H1 (cell line): ENCODE measurements around the gene CD63. TPM values are rescaled to one million over a fixed set of nuclear protein-coding genes. Genes with fewer than 3 reads are reported as not detected.

Experiments
- CTCF ChIA-PET: fragments of 300-600 bp; sonication (Branson Sonifier 250); formaldehyde crosslinking; loops from one replicate; lab custom pipeline; 2021; ENCODE audit not compliant: partially characterized antibody; lab: Charles Lee
- POLR2A ChIA-PET: fragments of 300-600 bp; sonication (Branson Sonifier 250); formaldehyde crosslinking; loops from one replicate; lab custom pipeline; 2021; ENCODE audit warnings: inconsistent platforms; ENCODE audit not compliant: partially characterized antibody; lab: Charles Lee
- DNase-seq, 2 experiments: peaks; one replicate each; pipeline versions ENCODE4 v3.0.0 to v3.0.0-alpha.2; 2010 to 2022; ENCODE audit warnings: low spot score in 2 of 2, low read depth in 1 of 2, mixed read lengths in 1 of 2
- FAIRE-seq: peaks from 2 replicates; lab custom pipeline; 2011; peaks lifted over from hg19 to GRCh38; lab: Jason Lieb, UNC
- H2AFZ ChIP-seq: 2 replicates; pipeline ENCODE4 v1.8.1; 2012; ENCODE audit warnings: low read length, inconsistent platforms
- H2AK5ac ChIP-seq: 2 replicates; pipeline ENCODE4 v1.6.1; 2013; ENCODE audit warnings: low read depth, low read length
- H2BK120ac ChIP-seq: replicated peaks from 2 replicates; pipeline ENCODE3; 2013; ENCODE audit warnings: low read depth, low read length, inconsistent platforms
- H2BK12ac ChIP-seq: 2 replicates; pipeline ENCODE4 v1.6.1; 2013; ENCODE audit warnings: low read depth, low read length
- H2BK15ac ChIP-seq: 2 replicates; pipeline ENCODE4 v1.6.1; 2013; ENCODE audit warnings: low read length
- H2BK20ac ChIP-seq: 2 replicates; pipeline ENCODE4 v1.6.1; 2013; ENCODE audit warnings: low read length
- H2BK5ac ChIP-seq: 2 replicates; pipeline ENCODE4 v1.6.1; 2013; ENCODE audit warnings: low read depth, low read length
- H3K14ac ChIP-seq: 2 replicates; pipeline ENCODE4 v1.6.1; 2013; ENCODE audit warnings: inconsistent platforms; ENCODE audit not compliant: insufficient read length
- H3K18ac ChIP-seq: 2 replicates; pipeline ENCODE4 v1.6.1; 2013; ENCODE audit warnings: low read length; ENCODE audit errors: extremely low read depth
- H3K23ac ChIP-seq: 2 replicates; pipeline ENCODE4 v1.6.1; 2013; ENCODE audit warnings: inconsistent platforms; ENCODE audit not compliant: insufficient read length
- H3K23me2 ChIP-seq: 2 replicates; pipeline ENCODE4 v1.6.1; 2013; ENCODE audit warnings: low read depth, low read length
- H3K27ac ChIP-seq: 2 replicates; pipeline ENCODE4 v1.6.1; 2011; ENCODE audit warnings: low read depth, low read length, inconsistent platforms
- H3K27me3 ChIP-seq, 4 experiments: replicated peaks in 1 of 4; 1 replicate in 1 of 4; 2 replicates in 3 of 4; pipeline versions ENCODE4 v1.6.1 to v1.8.1; 2011 to 2013; ENCODE audit warnings: low read length in 3 of 4, mild to moderate bottlenecking in 3 of 4, inconsistent platforms in 2 of 4, mixed read lengths in 2 of 4, moderate library complexity in 1 of 4; ENCODE audit not compliant: control insufficient read depth in 3 of 4, insufficient read depth in 3 of 4; ENCODE audit errors: extremely low read depth in 1 of 4
- H3K36me3 ChIP-seq, 4 experiments: 2 replicates each; pipeline versions ENCODE4 v1.6.1 to v1.8.1; 2011 to 2013; ENCODE audit warnings: mild to moderate bottlenecking in 4 of 4, low read length in 3 of 4, moderate library complexity in 2 of 4, control low read depth in 1 of 4, inconsistent platforms in 1 of 4; ENCODE audit not compliant: insufficient read depth in 4 of 4, control insufficient read depth in 2 of 4
- H3K4ac ChIP-seq: replicated peaks from 2 replicates; pipeline ENCODE3; 2013; ENCODE audit warnings: low read length, low read depth, mixed read lengths, inconsistent platforms; ENCODE audit not compliant: insufficient read length
- H3K4me1 ChIP-seq, 4 experiments: replicated peaks in 1 of 4; 1 replicate in 1 of 4; 2 replicates in 3 of 4; pipeline versions ENCODE4 v1.6.1 to v1.8.1; 2011 to 2013; ENCODE audit warnings: low read length in 3 of 4, inconsistent platforms in 2 of 4, mixed read lengths in 1 of 4; ENCODE audit not compliant: insufficient read depth in 4 of 4, control insufficient read depth in 3 of 4
- H3K4me2 ChIP-seq, 2 experiments: 2 replicates each; pipeline versions ENCODE4 v1.6.1 to v1.8.1; 2011 to 2013; ENCODE audit warnings: low read depth in 2 of 2, low read length in 2 of 2, control low read depth in 1 of 2, inconsistent platforms in 1 of 2, mild to moderate bottlenecking in 1 of 2; ENCODE audit not compliant: insufficient read depth in 1 of 2
- H3K4me3 ChIP-seq, 4 experiments: fragments of 200-600, 300-600 bp in 1 of 4; sonication (generic), shearing (Covaris generic), sonication (Bioruptor Twin) in 1 of 4; 2 replicates each; pipeline versions ENCODE4 v1.5.1 to v1.8.1; 2011 to 2016; ENCODE audit warnings: low read length in 4 of 4, low read depth in 3 of 4, control low read depth in 2 of 4, inconsistent platforms in 2 of 4, mild to moderate bottlenecking in 2 of 4, mixed read lengths in 1 of 4, moderate library complexity in 1 of 4; ENCODE audit not compliant: insufficient read depth in 2 of 4; ENCODE audit errors: extremely low read depth in 1 of 4
- H3K56ac ChIP-seq: replicated peaks from 2 replicates; pipeline ENCODE3; 2013; ENCODE audit warnings: low read depth, mild to moderate bottlenecking, mixed read lengths, low read length, inconsistent platforms; ENCODE audit not compliant: insufficient read length
- H3K79me1 ChIP-seq: 2 replicates; pipeline ENCODE4 v1.6.1; 2013; ENCODE audit warnings: low read depth, low read length, control low read depth
- H3K79me2 ChIP-seq, 2 experiments: 2 replicates each; pipeline versions ENCODE4 v1.6.1 to v1.8.1; 2012 to 2013; ENCODE audit warnings: low read length in 2 of 2, mild to moderate bottlenecking in 2 of 2, inconsistent platforms in 1 of 2; ENCODE audit not compliant: insufficient read depth in 2 of 2, control insufficient read depth in 1 of 2
- H3K9ac ChIP-seq, 4 experiments: replicated peaks in 1 of 4; 1 replicate in 1 of 4; 2 replicates in 3 of 4; pipeline versions ENCODE4 v1.6.1 to v1.8.1; 2011 to 2013; ENCODE audit warnings: low read depth in 3 of 4, low read length in 3 of 4, control low read depth in 2 of 4, mild to moderate bottlenecking in 2 of 4, moderate library complexity in 2 of 4, inconsistent platforms in 1 of 4; ENCODE audit errors: extremely low read depth in 1 of 4
- H3K9me3 ChIP-seq, 2 experiments: 2 replicates each; pipeline versions ENCODE4 v1.6.1 to v1.8.1; 2012 to 2013; ENCODE audit warnings: mild to moderate bottlenecking in 2 of 2, moderate library complexity in 2 of 2, control low read depth in 1 of 2, inconsistent platforms in 1 of 2, low read depth in 1 of 2, low read length in 1 of 2, mixed read lengths in 1 of 2; ENCODE audit not compliant: insufficient read depth in 2 of 2
- H4K20me1 ChIP-seq, 2 experiments: replicated peaks in 1 of 2; 2 replicates each; pipeline versions ENCODE3 to v1.8.1; 2011 to 2013; ENCODE audit warnings: inconsistent platforms in 2 of 2, low read length in 2 of 2, mild to moderate bottlenecking in 1 of 2; ENCODE audit not compliant: insufficient read depth in 2 of 2, control insufficient read depth in 1 of 2
- H4K5ac ChIP-seq: 2 replicates; pipeline ENCODE4 v1.6.1; 2013; ENCODE audit warnings: low read length, low read depth, mixed read lengths, inconsistent platforms; ENCODE audit not compliant: insufficient read length
- H4K8ac ChIP-seq: 2 replicates; pipeline ENCODE4 v1.8.0; 2013; ENCODE audit warnings: mild to moderate bottlenecking, moderate library complexity, low read length, inconsistent platforms; ENCODE audit not compliant: insufficient read depth; ENCODE audit errors: extremely low read depth
- H4K91ac ChIP-seq: replicated peaks from 2 replicates; pipeline ENCODE3; 2013; ENCODE audit warnings: low read length, mixed read lengths, inconsistent platforms; ENCODE audit not compliant: insufficient read length
- KDM4A ChIP-seq: IDR thresholded peaks from one replicate; pipeline ENCODE4 v1.7.1; 2012; ENCODE audit warnings: low read depth, mild to moderate bottlenecking, moderate library complexity, low read length, inconsistent platforms; ENCODE audit not compliant: severe bottlenecking
- KDM5A ChIP-seq: fragments of 200-600 bp; IDR thresholded peaks from 2 replicates; pipeline ENCODE4 v1.7.1; 2012; ENCODE audit warnings: mild to moderate bottlenecking, low read length, inconsistent platforms, mixed read lengths
- POLR2A ChIP-seq, 2 experiments: IDR thresholded peaks; 1 replicate in 1 of 2; 2 replicates in 1 of 2; pipeline ENCODE4 v1.6.1; 2011; ENCODE audit warnings: low read depth in 2 of 2, low read length in 2 of 2, mild to moderate bottlenecking in 2 of 2; ENCODE audit errors: control extremely low read depth in 1 of 2
- POLR2AphosphoS5 ChIP-seq: IDR thresholded peaks from 2 replicates; pipeline ENCODE4 v1.6.1; 2011; ENCODE audit warnings: low read depth, low read length
- RAD21 ChIP-seq, 2 experiments: IDR thresholded peaks in 1 of 2; conservative IDR thresholded peaks in 1 of 2; 2 replicates each; pipeline ENCODE4 v1.6.1; 2011; ENCODE audit warnings: low read depth in 2 of 2, low read length in 2 of 2, improper control_type of control experiment in 1 of 2, inconsistent platforms in 1 of 2, mild to moderate bottlenecking in 1 of 2, moderate library complexity in 1 of 2
- RXRA ChIP-seq: IDR thresholded peaks from 2 replicates; pipeline ENCODE4 v1.6.1; 2011; ENCODE audit warnings: low read depth, mild to moderate bottlenecking, low read length, moderate library complexity; ENCODE audit not compliant: insufficient read depth
- TAF7 ChIP-seq: optimal IDR thresholded peaks from 2 replicates; pipeline ENCODE3; 2011; ENCODE audit warnings: low read depth, mild to moderate bottlenecking, inconsistent platforms, low read length, moderate library complexity, borderline replicate concordance
- TEAD4 ChIP-seq: IDR thresholded peaks from 2 replicates; pipeline ENCODE4 v1.6.1; 2012; ENCODE audit warnings: low read depth, low read length, inconsistent platforms, mixed read lengths
- WGBS, 2 experiments: shearing (Covaris generic) in 1 of 2; methylation state at CpG; one replicate each; pipeline versions ENCODE4 v1.1.6 to v1.1.7; 2013 to 2015; ENCODE audit warnings: low lambda C conversion rate in 2 of 2, mixed read lengths in 2 of 2, inconsistent platforms in 1 of 2, low coverage in 1 of 2, missing lambda C conversion rate in 1 of 2; ENCODE audit not compliant: insufficient replicate concordance in 2 of 2, insufficient coverage in 1 of 2, insufficient read length in 1 of 2; ENCODE audit errors: extremely low coverage in 1 of 2, missing lambda C conversion rate in 1 of 2; 5-methylcytosine and 5-hydroxymethylcytosine counted together
- polyA plus RNA-seq, 7 experiments: library from polyadenylated mRNA; depleted of rRNA in 3 of 7; stranded (reverse) in 5 of 7; unstranded in 2 of 7; fragments of >200 nt in 5 of 7; fragments of 200-250 nt in 2 of 7; gene quantifications; 1 replicate in 5 of 7; 2 replicates in 1 of 7; 4 replicates in 1 of 7; pipeline versions ENCODE4 v1.2.1 to v1.2.3, GENCODE V29; 2011 to 2013; ENCODE audit warnings: missing spikeins in 2 of 7, mixed read lengths in 2 of 7
- total RNA-seq: library from RNA; stranded (reverse); fragmentation: NEBNext Ultra II Directional; extraction: Animal tissue kit (Norgen Biotek cat#: 25700); gene quantifications from 2 replicates; pipeline ENCODE4 v1.2.1, GENCODE V29; 2021

Gene CD63
- total and polyA plus RNA-seq, 2 of the 8 experiments (the other 6 are each of a cell fraction or from before 2014, with no cell fraction given) = 440 to 526 TPM

DNA sequence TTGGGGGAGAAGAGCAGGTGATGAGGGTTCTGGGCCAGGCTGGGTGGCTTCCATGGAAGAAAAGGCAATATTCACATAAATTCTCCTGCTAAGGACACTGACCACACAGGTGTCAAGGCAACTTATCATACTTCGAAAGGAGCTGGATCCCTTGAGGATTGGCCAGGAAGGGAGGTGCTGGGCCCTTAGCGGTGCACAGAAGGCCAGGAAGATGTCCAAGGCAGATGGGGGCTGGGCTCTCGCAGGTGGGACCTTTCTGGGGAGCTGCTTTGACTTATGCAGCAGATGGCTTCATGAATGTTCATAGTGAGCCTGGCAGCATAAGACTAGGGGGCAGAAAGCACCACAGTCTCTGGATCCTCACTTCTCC, 3.9 kb downstream of the CD63 start:
- H2BK5ac ChIP-seq = 0 out of 2 replicates have a peak overlapping the region, but pooled peaks have one; percentile 31
- peaks cover 4 to 6% of the 10 kb centered on the region in 2 experiments for H4K20me1 ChIP-seq
- CTCF ChIA-PET = interaction anchor here (0.6 to 11.1 kb wide), 22 partner anchors 9 to 304 kb away, joined by 3 to 229 read pairs (median 4); partner anchors contain the start of genes BLOC1S1, ITGA7, ORMDL2 and SARNP
- FAIRE-seq = no peak
- H3K23ac ChIP-seq = no peak overlapping the region
- no peak overlapping the region for H3K14ac ChIP-seq
- H3K36me3 ChIP-seq = peaks cover 6 to 29% (median 16%) of the 10 kb centered on the region in 4 experiments; a peak in 5 of 8 replicates
- no peaks in the 10 kb centered on the region for H3K9me3 ChIP-seq
- TF ChIP-seq KDM4A = no peak
- no peak for TF ChIP-seq TAF7
- no peak for TF ChIP-seq RAD21 (IDR thresholded peaks at IDR 0.05 in 1 of 2, conservative IDR thresholded peaks at IDR 0.05 in 1 of 2; ENCODE audit: low read depth in 2 of 2, low read length in 2 of 2)
- TF ChIP-seq KDM5A = no peak
- TF ChIP-seq RXRA = no peak
- no peak for TF ChIP-seq TEAD4
- peak; percentile 47 for TF ChIP-seq POLR2AphosphoS5
- TF ChIP-seq POLR2A (IDR thresholded peaks at IDR 0.05; ENCODE audit: control extremely low read depth in 1 of 2, low read depth in 2 of 2, low read length in 2 of 2) = peak in 1 of 2 experiments; percentile 68; a peak in 2 of 3 replicates
- no peak overlapping the region for H3K9ac ChIP-seq
- no peaks in the 10 kb centered on the region for H3K27me3 ChIP-seq
- WGBS, 2 experiments = 91% methylated on average over 3 of the region's 3 CpGs; no CpG with 5 or more reads in 1 of the 2 experiments
- no peak overlapping the region for H2BK120ac ChIP-seq
- no peak overlapping the region for H4K91ac ChIP-seq
- no peak overlapping the region for H4K5ac ChIP-seq
- no peak overlapping the region for H3K27ac ChIP-seq
- no peak overlapping the region for H3K56ac ChIP-seq
- H3K4me2 ChIP-seq = no peak overlapping the region
- no peak overlapping the region for H2AK5ac ChIP-seq
- H2BK20ac ChIP-seq = no peak overlapping the region
- peaks cover 0 to 11% (median 9%) of the 10 kb centered on the region in 4 experiments; a peak in 6 of 7 replicates for H3K4me1 ChIP-seq
- no peak overlapping the region for H2BK15ac ChIP-seq
- no peak for DNase-seq
- H3K4me3 ChIP-seq = no peak overlapping the region
- peaks cover 0 to 17% of the 10 kb centered on the region in 2 experiments; a peak in 2 of 4 replicates for H3K79me2 ChIP-seq
- H3K79me1 ChIP-seq = peaks cover 5% of the 10 kb centered on the region; the same call in 1 of the 2 replicates
- H2BK12ac ChIP-seq = no peak overlapping the region
- H2AFZ ChIP-seq = no peak overlapping the region
- no peak overlapping the region for H3K4ac ChIP-seq
- no peak overlapping the region for H4K8ac ChIP-seq
- peaks cover 13% of the 10 kb centered on the region for H3K23me2 ChIP-seq
- H3K18ac ChIP-seq = no peak overlapping the region
- POLR2A ChIA-PET = interaction anchor here (0.6 to 4.4 kb wide), 13 partner anchors 8 to 106 kb away, joined by 3 to 29 read pairs (median 4); partner anchors contain the start of genes BLOC1S1, GDF11, ITGA7 and ORMDL2
